ENCODE data around the gene POU5F2. TPM values are rescaled to one million over a fixed set of nuclear protein-coding genes. Genes with fewer than 3 reads are reported as not detected.

The POU5F2 gene
- total and polyA plus RNA-seq, 4 donors: 0.38 to 2.2 (median 0.61) TPM; not detected in 1

- no peak overlapping the region for H3K9ac ChIP-seq (ENCODE audit: low read depth in 1 of 2, low read length in 2 of 2)
- H3K9me3 ChIP-seq (ENCODE audit: control insufficient read depth in 4 of 4, low read length in 3 of 4): no peaks in the 10 kb centered on the region
- H3K4me3 ChIP-seq (ENCODE audit: low read depth in 1 of 3, low read length in 3 of 3): no peak overlapping the region
- no peak overlapping the region for H3K27ac ChIP-seq (ENCODE audit: low read depth in 1 of 2, low read length in 2 of 2)
- H3K36me3 ChIP-seq (ENCODE audit: control insufficient read depth in 4 of 4, insufficient read depth in 3 of 4, low read depth in 1 of 4, low read length in 3 of 4): no peaks in the 10 kb centered on the region
- H3K4me1 ChIP-seq (ENCODE audit: control insufficient read depth in 4 of 4, insufficient read depth in 4 of 4, low read length in 3 of 4): no peaks in the 10 kb centered on the region
- no peak for DNase-seq (ENCODE audit: low spot score)
- TF ChIP-seq ATF3 (IDR thresholded peaks at IDR 0.05) (no peak), RXRA (IDR thresholded peaks at IDR 0.05) (no peak), SP1 (IDR thresholded peaks at IDR 0.05) (no peak), HNF4A (conservative IDR thresholded peaks at IDR 0.05) (no peak), EGR1 (IDR thresholded peaks at IDR 0.05; ENCODE audit: low read depth in 2 of 2) (no peak), RAD21 (IDR thresholded peaks at IDR 0.05) (no peak), GABPA (IDR thresholded peaks at IDR 0.05 in 1 of 2, conservative IDR thresholded peaks at IDR 0.05 in 1 of 2) (no peak), FOXA1 (IDR thresholded peaks at IDR 0.05) (no peak), HNF4G (IDR thresholded peaks at IDR 0.05) (no peak), TAF1 (conservative IDR thresholded peaks at IDR 0.05) (no peak), JUND (IDR thresholded peaks at IDR 0.05) (no peak), REST (IDR thresholded peaks at IDR 0.05) (no peak), FOXA2 (IDR thresholded peaks at IDR 0.05) (no peak), NR2F2 (IDR thresholded peaks at IDR 0.05) (no peak)
- TF ChIP-seq, protein P1, sequence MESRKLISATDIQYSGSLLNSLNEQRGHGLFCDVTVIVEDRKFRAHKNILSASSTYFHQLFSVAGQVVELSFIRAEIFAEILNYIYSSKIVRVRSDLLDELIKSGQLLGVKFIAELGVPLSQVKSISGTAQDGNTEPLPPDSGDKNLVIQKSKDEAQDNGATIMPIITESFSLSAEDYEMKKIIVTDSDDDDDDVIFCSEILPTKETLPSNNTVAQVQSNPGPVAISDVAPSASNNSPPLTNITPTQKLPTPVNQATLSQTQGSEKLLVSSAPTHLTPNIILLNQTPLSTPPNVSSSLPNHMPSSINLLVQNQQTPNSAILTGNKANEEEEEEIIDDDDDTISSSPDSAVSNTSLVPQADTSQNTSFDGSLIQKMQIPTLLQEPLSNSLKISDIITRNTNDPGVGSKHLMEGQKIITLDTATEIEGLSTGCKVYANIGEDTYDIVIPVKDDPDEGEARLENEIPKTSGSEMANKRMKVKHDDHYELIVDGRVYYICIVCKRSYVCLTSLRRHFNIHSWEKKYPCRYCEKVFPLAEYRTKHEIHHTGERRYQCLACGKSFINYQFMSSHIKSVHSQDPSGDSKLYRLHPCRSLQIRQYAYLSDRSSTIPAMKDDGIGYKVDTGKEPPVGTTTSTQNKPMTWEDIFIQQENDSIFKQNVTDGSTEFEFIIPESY (IDR thresholded peaks at IDR 0.05): no peak
- TF ChIP-seq, protein P2, sequence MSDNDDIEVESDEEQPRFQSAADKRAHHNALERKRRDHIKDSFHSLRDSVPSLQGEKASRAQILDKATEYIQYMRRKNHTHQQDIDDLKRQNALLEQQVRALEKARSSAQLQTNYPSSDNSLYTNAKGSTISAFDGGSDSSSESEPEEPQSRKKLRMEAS (IDR thresholded peaks at IDR 0.05): no peak
- TF ChIP-seq, protein P3, sequence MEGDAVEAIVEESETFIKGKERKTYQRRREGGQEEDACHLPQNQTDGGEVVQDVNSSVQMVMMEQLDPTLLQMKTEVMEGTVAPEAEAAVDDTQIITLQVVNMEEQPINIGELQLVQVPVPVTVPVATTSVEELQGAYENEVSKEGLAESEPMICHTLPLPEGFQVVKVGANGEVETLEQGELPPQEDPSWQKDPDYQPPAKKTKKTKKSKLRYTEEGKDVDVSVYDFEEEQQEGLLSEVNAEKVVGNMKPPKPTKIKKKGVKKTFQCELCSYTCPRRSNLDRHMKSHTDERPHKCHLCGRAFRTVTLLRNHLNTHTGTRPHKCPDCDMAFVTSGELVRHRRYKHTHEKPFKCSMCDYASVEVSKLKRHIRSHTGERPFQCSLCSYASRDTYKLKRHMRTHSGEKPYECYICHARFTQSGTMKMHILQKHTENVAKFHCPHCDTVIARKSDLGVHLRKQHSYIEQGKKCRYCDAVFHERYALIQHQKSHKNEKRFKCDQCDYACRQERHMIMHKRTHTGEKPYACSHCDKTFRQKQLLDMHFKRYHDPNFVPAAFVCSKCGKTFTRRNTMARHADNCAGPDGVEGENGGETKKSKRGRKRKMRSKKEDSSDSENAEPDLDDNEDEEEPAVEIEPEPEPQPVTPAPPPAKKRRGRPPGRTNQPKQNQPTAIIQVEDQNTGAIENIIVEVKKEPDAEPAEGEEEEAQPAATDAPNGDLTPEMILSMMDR (IDR thresholded peaks at IDR 0.05; ENCODE audit: low read depth, low read length, missing input control): no peak
- 93% methylated on average over 10 of the region's 10 CpGs for WGBS
- H3K27me3 ChIP-seq (ENCODE audit: control insufficient read depth in 4 of 4, insufficient read depth in 4 of 4, low read length in 3 of 4): no peaks in the 10 kb centered on the region
These were observed 14.3 kb upstream of the POU5F2 start for GRCh38 chr5:93755716-93756115.

Measured in liver (tissue), 9 donors.